Adrenal gland (tissue), 12 donors: ENCODE measurements around the gene RTN3. TPM values are rescaled to one million over a fixed set of nuclear protein-coding genes. Genes with fewer than 3 reads are reported as not detected.

Experiments used
- DNase-seq, 7 donors: peaks; one replicate each; pipeline ENCODE4 v3.0.0-alpha.2; 2019 to 2020
- H3K27ac ChIP-seq, 5 donors: fragments of 200-600 bp; sonication (generic) in 4 of 5; 1 replicate in 3 of 5; 2 replicates in 2 of 5; pipeline versions ENCODE4 v1.5.1 to v1.8.0; 2016 to 2020; ENCODE audit warnings: mild to moderate bottlenecking in 1 of 5
- H3K27me3 ChIP-seq: fragments of 200-600 bp; 2 replicates; pipeline ENCODE4 v1.8.0; 2021
- H3K36me3 ChIP-seq, 2 donors: fragments of 200-600 bp; replicated peaks in 1 of 2; 1 replicate in 1 of 2; 2 replicates in 1 of 2; pipeline versions ENCODE4 v1.5.1 to v1.8.0; 2018 to 2022
- H3K4me1 ChIP-seq, 2 donors: fragments of 200-600 bp; replicated peaks in 1 of 2; 1 replicate in 1 of 2; 2 replicates in 1 of 2; pipeline versions ENCODE4 v1.5.1 to v1.8.0; 2018 to 2021
- H3K4me3 ChIP-seq, 4 donors: fragments of 200-600 bp; sonication (generic) in 3 of 4; one replicate each; pipeline ENCODE4 v1.5.1; 2016 to 2018
- H3K9me3 ChIP-seq, 3 donors: fragments of 200-600 bp; sonication (generic) in 1 of 3; replicated peaks in 1 of 3; 1 replicate in 2 of 3; 2 replicates in 1 of 3; pipeline versions ENCODE4 v1.5.1 to v1.8.0; 2016 to 2021
- POLR2A ChIP-seq, 2 donors: fragments of 450-650 bp; IDR thresholded peaks; one replicate each; pipeline ENCODE4 v1.6.1; 2017; ENCODE audit warnings: antibody characterized with exemption in 2 of 2, mild to moderate bottlenecking in 2 of 2, moderate library complexity in 1 of 2
- WGBS, 4 donors: extraction: QIAGEN DNeasy Blood & Tissue Kit in 2 of 4; methylation state at CpG; one replicate each; pipeline versions ENCODE4 v1.1.5 to v1.1.7; 2013 to 2017; 5-methylcytosine and 5-hydroxymethylcytosine counted together
- intact Hi-C, 2 donors: fragments of 100-400 bp; cut with DNase I; formaldehyde crosslinking; loops; one replicate each; pipeline versions ENCODE4 v1.14.1 to v1.15.0; 2022 to 2023
- polyA plus RNA-seq, 3 donors: library from polyadenylated mRNA; stranded (reverse); fragments of 200-250 nt in 2 of 3; fragments of 350-450 nt in 1 of 3; fragmentation: Illumina TruSeq in 1 of 3; extraction: RNeasy Lipid Tissue Mini Kit (QIAGEN cat#74804) in 1 of 3; gene quantifications; one replicate each; pipeline ENCODE4 v1.2.3, GENCODE V29; 2013 to 2014
- total RNA-seq, 9 donors: library from RNA; depleted of rRNA in 4 of 9; stranded (reverse); fragments of >200 nt in 4 of 9; fragments of 120-200 nt in 1 of 9; fragmentation: NEBNext Ultra II Directional in 1 of 9; extraction: Animal tissue kit (Norgen Biotek cat#: 25700) in 1 of 9; gene quantifications; one replicate each; pipeline versions ENCODE4 v1.1.0 to v1.2.4, GENCODE V29; 2013 to 2023
- TF ChIP-seq, protein P1 (sequence below), 6 experiments: fragments of 450-650 bp in 4 of 6; fragments of 200-600 bp in 2 of 6; sonication (generic) in 1 of 6; IDR thresholded peaks; 1 replicate in 5 of 6; 2 replicates in 1 of 6; pipeline versions ENCODE4 v1.5.1 to v1.8.0; 2016 to 2021; ENCODE audit warnings: antibody characterized with exemption in 6 of 6, mild to moderate bottlenecking in 2 of 6, moderate library complexity in 1 of 6
- donor health status: healthy with polysubstance abuse.
- donor health status: Bipolar disorder and iron deficiency.
- donor health status: DM: yes; HTN: yes; CAD: no.
- donor health status: DM: no; HTN: no; CAD: no.
- donor health status: DM: no; HTN: no; CAD: no.
- donor health status: DM: yes; HTN: yes; CAD: no.

RTN3 gene
- total and polyA plus RNA-seq, 12 donors: 42.5 to 174 (median 95.3) TPM

DNA sequence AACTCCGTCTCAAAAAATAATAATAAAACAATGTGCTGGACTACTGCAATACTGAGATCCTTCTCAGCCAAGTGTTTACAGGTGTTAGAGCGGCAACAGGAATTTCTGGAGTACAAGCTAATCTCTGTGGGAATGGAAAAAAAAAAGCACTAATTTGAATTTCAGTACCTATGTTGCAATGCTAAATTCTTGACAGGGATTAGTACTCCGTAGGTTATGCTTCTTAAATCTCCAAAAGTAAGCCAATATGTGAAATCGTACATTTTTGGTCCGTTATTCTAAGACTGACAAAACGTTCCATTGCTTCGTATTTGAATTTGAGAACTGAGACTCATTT is 11.2 kb upstream of the RTN3 start:
- intact Hi-C loops: no loop called here
- Histone ChIP-seq H3K27me3 (no peaks in the 10 kb centered on the region), H3K36me3 (no peaks in the 10 kb centered on the region), H3K9me3 (no peaks in the 10 kb centered on the region), H3K27ac (peak overlapping the region in 4 of 5 donors; percentile 3 to 99 (median 98)), H3K4me1 (peaks cover 16 to 41% of the 10 kb centered on the region in 2 donors), H3K4me3 (peak overlapping the region in 3 of 4 donors; percentile 50 to 100 (median 66))
- DNase-seq: no peak
- TF ChIP-seq, protein P1, sequence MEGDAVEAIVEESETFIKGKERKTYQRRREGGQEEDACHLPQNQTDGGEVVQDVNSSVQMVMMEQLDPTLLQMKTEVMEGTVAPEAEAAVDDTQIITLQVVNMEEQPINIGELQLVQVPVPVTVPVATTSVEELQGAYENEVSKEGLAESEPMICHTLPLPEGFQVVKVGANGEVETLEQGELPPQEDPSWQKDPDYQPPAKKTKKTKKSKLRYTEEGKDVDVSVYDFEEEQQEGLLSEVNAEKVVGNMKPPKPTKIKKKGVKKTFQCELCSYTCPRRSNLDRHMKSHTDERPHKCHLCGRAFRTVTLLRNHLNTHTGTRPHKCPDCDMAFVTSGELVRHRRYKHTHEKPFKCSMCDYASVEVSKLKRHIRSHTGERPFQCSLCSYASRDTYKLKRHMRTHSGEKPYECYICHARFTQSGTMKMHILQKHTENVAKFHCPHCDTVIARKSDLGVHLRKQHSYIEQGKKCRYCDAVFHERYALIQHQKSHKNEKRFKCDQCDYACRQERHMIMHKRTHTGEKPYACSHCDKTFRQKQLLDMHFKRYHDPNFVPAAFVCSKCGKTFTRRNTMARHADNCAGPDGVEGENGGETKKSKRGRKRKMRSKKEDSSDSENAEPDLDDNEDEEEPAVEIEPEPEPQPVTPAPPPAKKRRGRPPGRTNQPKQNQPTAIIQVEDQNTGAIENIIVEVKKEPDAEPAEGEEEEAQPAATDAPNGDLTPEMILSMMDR (IDR thresholded peaks at IDR 0.05): no peak
- no peak for TF ChIP-seq POLR2A (IDR thresholded peaks at IDR 0.05)
- WGBS, 4 donors: 47 to 55% (median 48%) methylated on average over 7 of the region's 7 CpGs

DNA sequence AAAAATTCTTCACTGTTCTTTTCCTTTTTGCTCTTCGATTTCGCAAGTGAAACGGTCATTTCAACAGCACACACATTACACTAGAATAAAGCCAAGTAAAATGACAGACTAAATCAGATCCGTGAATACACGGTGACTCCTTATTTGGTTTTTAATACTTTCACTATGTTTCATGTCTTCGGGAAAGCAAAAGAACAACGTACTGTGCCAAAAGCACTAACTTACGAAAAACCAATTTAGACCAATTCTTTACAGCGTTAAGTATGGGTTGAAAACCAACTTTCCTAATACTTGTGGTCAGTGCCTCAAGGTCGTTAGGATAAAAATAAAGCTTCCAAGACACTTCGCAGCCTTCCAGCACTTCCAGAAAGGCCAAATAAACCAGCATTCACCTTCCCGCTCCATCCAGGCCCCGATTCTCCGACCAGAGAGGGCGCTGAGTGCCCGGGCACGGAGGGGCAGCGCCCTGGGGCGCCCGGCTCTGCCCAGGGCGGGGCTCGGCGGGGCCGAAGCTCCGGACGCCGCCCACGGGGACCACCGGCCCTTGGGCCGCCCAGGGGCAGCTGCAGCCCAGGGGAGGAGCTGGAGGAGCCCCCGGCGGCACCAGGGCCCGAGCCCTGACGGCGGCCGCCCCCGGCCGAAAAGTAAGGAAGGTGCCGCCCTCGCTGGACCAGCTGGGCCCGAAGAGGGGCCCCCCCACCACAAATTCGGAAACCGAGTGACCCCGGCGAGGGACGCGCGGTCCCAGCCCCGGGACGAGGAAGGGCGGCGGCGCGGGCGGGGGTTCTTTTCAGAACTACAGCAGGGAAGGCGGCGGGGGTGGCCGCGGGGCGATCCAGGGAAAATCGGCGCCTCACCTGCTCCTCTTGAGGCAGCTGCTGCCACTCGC is 10.6 kb upstream of the RTN3 start:
- intact Hi-C loops: no loop called here

DNA sequence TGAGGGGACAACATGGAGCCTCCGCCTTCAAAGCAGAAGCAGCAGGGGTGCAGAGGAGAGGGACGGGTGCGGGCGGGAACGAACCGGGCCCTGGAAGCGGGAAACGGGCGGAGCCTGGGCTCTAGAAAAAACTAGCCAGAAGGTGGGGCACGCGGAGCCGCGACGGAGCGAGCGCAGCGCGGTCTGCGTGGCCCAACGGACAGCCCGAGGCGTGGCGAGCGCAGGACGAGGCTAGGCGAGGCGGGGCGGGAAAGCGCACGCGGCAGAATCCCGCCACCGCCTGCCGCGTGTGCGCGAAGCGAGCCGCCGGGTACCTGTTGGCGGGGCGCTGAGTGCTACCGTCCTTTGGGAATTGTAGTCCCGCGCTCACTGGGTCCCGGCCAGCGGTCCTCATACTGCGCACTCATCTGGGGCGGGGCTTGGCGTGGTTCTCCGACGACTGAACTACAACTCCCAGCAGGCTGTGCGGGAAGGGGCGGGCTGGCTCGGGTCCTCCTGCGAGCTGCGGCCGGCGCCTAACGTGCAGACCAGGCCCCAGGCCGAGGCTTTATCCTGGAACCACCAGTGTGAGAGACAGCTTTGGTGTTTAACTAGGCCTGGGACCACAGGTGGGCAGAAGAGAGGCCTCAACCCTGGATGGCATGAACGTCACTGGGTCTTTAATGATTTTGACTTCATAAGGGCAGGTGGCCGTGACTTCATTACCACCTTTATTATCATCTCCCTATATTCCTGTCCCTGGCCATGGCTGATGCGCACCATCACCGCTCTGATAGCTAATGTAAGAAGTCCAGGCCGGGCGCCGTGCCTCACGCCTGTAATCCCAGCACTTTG is 9.8 kb upstream of the RTN3 start, which contains the start of gene ATL3:
Gene ATL3, minus strand, starts transcription at position 55 of the 834 bp plus-strand sequence. Its CDS starts 41 bp downstream, at position 14.
- H3K4me3 ChIP-seq: peak within 1 kb of the TSS; percentile 50 to 100 (median 65)
- WGBS, 4 donors: 11 to 27% (median 12%) methylated on average over 28 to 69 of the region's 69 CpGs

More for the DNA sequence above, 10.6 kb upstream of the RTN3 start:
- Histone ChIP-seq H3K27ac (peak overlapping the region; percentile 87 to 99 (median 97)), H3K4me1 (peaks cover 16 to 41% of the 10 kb centered on the region in 2 donors), H3K9me3 (no peaks in the 10 kb centered on the region), H3K27me3 (no peaks in the 10 kb centered on the region), H3K4me3 (peak overlapping the region; percentile 50 to 100 (median 65)), H3K36me3 (no peaks in the 10 kb centered on the region)
- WGBS, 4 donors: 2 to 5% (median 3%) methylated on average over 12 to 63 of the region's 63 CpGs
- peak; percentile 48 to 68 (median 62) for DNase-seq
- TF ChIP-seq, protein P1 (IDR thresholded peaks at IDR 0.05): peak in 3 of 6 experiments; percentile 19 to 39 (median 22)
- peak in 1 of 2 donors; percentile 25 for TF ChIP-seq POLR2A (IDR thresholded peaks at IDR 0.05)

More for the DNA sequence above, 9.8 kb upstream of the RTN3 start, which contains the start of gene ATL3:
- Histone ChIP-seq H3K27ac (peak within 1 kb of the TSS; percentile 87 to 99 (median 97)), H3K27me3 (no peaks in the 10 kb centered on the region), H3K9me3 (no peaks in the 10 kb centered on the region), H3K4me1 (peaks cover 16 to 41% of the 10 kb centered on the region in 2 donors), H3K36me3 (no peaks in the 10 kb centered on the region)
- TF ChIP-seq, protein P1 (IDR thresholded peaks at IDR 0.05): peak in 1 of 6 experiments; percentile 15
- TF ChIP-seq POLR2A (IDR thresholded peaks at IDR 0.05): peak in 1 of 2 donors; percentile 78
- intact Hi-C loops: no loop called here
- DNase-seq: peak; percentile 96 to 99 (median 98)
